SJCRH30 (cell line): ENCODE data around the gene DCUN1D3. TPM values are rescaled to one million over a fixed set of nuclear protein-coding genes. Genes with fewer than 3 reads are reported as not detected.
"Not testable (repeated sequence)": the region's sequence is repeated elsewhere in the genome, so short reads cannot be mapped to it uniquely, and the experiment has no call there.

Experiments
- DNase-seq, 2 experiments: peaks; one replicate each; pipeline ENCODE4 v3.0.0-alpha.2; 2015 to 2020
- H3K27ac ChIP-seq: fragments of 250-450 bp; sonication (Bioruptor Pico); 2 replicates; pipeline ENCODE4 v1.5.1; 2020; ENCODE audit warnings: mild to moderate bottlenecking, moderate library complexity
- H3K27me3 ChIP-seq: fragments of 250-450 bp; sonication (Bioruptor Pico); 2 replicates; pipeline ENCODE4 v1.5.1; 2020; ENCODE audit warnings: mild to moderate bottlenecking, moderate library complexity
- H3K36me3 ChIP-seq: fragments of 250-450 bp; sonication (Bioruptor Pico); 2 replicates; pipeline ENCODE4 v1.5.1; 2020; ENCODE audit warnings: mild to moderate bottlenecking, moderate library complexity
- H3K4me1 ChIP-seq: fragments of 250-450 bp; sonication (Bioruptor Pico); 2 replicates; pipeline ENCODE4 v1.5.1; 2020; ENCODE audit warnings: mild to moderate bottlenecking, moderate library complexity
- H3K4me3 ChIP-seq: fragments of 250-450 bp; sonication (Bioruptor Pico); 2 replicates; pipeline ENCODE4 v1.5.1; 2020; ENCODE audit warnings: mild to moderate bottlenecking, moderate library complexity
- H3K9me3 ChIP-seq: fragments of 250-450 bp; sonication (Bioruptor Pico); replicated peaks from 2 replicates; pipeline ENCODE4 v1.5.1; 2020; ENCODE audit warnings: mild to moderate bottlenecking, moderate library complexity
- total RNA-seq: library from RNA; depleted of rRNA; stranded (reverse); fragments of >200 nt; shearing (Covaris generic); gene quantifications from 2 replicates; pipeline ENCODE4 v1.2.3, GENCODE V29; 2014; rRNA removed

Gene DCUN1D3, protein sequence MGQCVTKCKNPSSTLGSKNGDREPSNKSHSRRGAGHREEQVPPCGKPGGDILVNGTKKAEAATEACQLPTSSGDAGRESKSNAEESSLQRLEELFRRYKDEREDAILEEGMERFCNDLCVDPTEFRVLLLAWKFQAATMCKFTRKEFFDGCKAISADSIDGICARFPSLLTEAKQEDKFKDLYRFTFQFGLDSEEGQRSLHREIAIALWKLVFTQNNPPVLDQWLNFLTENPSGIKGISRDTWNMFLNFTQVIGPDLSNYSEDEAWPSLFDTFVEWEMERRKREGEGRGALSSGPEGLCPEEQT
- 5.6 and 7.8 TPM in 2 replicates for total RNA-seq

DNA sequence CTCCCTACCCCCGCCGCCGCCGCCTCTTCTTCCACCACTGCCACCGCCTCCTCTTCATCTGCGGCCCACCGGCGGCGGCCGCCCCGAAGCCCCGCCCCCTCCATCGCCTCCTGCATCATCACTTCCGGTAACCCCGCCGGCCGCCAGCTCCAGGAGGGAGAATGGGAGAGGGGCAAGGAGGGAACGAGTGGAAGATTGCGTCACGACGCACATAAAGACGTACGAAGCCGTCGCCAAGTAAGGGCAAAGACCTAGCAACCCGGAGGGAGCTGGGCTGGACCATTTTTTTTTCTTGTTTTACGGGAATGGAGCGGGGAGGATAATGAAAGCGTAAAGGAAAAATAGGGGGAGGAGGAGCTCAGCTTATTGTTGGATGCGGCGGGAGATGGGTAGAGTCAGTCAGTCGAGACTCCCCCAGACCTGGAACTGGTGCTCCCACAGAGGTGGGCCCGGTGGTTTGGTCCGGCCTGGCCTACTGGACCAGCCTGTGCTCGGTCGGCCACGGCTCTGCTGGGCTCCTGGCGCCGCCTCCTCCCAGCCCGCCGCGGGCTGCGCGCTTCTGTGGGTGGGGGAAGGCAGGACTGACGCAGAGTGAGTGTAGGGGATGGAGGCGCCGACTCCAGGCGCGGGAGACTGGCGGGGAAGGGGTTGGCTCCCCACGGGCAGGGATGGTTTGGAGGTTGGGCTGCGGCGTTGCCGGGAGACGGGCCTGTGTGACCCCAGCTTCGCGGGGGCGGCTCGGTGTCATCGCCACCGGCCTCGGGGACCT lies at the start of gene DCUN1D3, which contains the start of gene LYRM1:
Gene DCUN1D3, minus strand, starts transcription at position 60 of the 769 bp plus-strand sequence. CDS start 37,820 bp downstream, outside the sequence.
Gene LYRM1, plus strand, starts transcription at position 473 of the 769 bp plus-strand sequence. CDS start 14,785 bp downstream, outside the sequence.
- Histone ChIP-seq H3K9me3 (no peaks in the 10 kb centered on the region), H3K27ac (peak within 1 kb of the TSS; percentile 99), H3K36me3 (peaks cover 9% of the 10 kb centered on the region), H3K4me1 (no peaks in the 10 kb centered on the region; the same call in 1 of the 2 replicates), H3K27me3 (no peaks in the 10 kb centered on the region), H3K4me3 (peak within 1 kb of the TSS; percentile 97)
- peak; percentile 97 to 98 for DNase-seq

DNA sequence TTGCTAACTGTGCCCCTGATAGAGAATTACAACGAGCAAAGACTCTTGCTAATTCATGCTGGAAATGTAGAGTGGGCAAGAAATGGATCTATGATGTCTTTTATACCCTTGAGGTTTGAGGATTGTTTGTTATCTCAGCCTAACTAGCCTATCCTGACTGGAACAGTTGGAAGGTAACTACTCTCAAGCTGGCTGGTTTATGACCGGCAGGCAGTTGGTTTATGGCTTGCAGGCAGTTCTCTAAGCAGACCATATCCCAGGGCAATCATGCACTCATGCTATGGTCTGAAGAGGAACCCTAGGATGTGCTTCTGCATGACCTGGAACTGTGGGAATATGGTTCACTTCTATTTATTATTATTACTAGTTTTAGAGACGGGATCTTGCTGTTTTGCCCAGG lies 49.5 kb upstream of the DCUN1D3 start:
- H3K4me3 ChIP-seq, result no peak overlapping the region
- H3K27me3 ChIP-seq, result no peaks in the 10 kb centered on the region
- no peaks in the 10 kb centered on the region for H3K36me3 ChIP-seq
- no peaks in the 10 kb centered on the region for H3K4me1 ChIP-seq
- no peak overlapping the region for H3K27ac ChIP-seq
- no peaks in the 10 kb centered on the region for H3K9me3 ChIP-seq
- DNase-seq, result no peak

DNA sequence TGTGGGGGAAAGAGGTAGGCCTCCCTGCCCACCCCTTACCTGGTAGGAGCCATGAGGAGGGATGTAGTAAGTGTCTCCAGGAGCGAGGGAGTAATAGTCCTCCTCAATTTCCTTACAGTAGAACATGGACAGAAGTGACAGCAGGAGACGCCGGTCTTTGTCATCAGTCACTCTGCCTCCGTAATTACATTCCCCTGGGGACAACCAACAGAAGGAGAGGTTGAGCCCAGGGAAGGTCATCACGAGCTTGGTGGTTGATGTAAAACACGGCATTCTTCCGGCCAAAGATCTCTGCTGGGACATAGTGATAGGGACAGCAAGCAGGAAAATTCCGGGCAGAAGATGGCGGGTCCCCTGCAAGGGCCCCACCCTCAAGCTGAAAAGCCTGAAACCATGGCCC lies 48.3 kb upstream of the DCUN1D3 start:
- no peaks in the 10 kb centered on the region for H3K27me3 ChIP-seq
- no peaks in the 10 kb centered on the region for H3K36me3 ChIP-seq
- DNase-seq, result no peak
- no peaks in the 10 kb centered on the region for H3K4me1 ChIP-seq
- no peaks in the 10 kb centered on the region for H3K9me3 ChIP-seq
- H3K27ac ChIP-seq, result no peak overlapping the region
- no peak overlapping the region for H3K4me3 ChIP-seq

DNA sequence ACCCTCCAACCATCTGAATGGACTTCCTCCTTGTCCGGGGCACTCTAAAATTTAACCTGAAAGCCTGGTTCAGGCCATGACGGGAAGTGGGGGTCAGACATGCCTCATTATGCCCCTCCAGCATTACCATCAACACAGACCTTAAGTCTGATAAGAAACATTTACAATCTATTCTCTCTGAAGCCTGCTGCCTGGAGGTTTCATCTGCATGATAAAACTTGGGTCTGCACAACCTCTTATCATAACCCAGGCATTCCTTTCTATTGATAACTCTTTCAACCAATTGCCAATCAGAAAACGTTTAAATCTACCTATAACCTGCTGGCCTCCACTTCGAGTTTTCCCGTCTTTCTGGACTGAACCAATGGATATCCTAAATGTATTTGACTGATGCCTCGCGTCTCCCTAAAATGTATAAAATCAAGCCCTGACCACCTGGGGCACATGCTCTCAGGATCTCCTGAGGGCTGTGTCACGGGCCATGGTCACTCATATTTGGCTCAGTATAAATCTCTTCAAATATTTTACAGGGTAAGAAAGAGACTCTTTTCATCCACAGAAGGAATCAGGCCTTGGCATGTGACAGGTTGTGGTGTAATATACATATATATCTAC lies 46.0 kb upstream of the DCUN1D3 start:
- no peaks in the 10 kb centered on the region for H3K9me3 ChIP-seq
- no peaks in the 10 kb centered on the region for H3K4me1 ChIP-seq
- H3K4me3 ChIP-seq, result no peak overlapping the region

DNA sequence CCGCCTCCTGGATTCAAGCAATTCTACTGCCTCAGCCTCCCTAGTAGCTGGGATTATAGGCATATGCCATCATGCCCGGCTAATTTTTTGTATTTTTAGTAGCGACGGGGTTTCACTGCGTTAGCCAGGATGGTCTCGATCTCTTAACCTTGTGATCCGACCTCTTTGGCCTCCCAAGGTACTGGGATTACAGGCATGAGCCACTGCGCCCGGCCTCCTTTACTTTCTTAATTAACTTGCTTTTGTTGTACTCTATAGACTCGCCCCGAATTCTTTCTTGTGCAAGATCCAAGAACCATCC lies 45.4 kb upstream of the DCUN1D3 start:
- not testable (repeated sequence) for H3K36me3 ChIP-seq, H3K9me3 ChIP-seq, DNase-seq, H3K27ac ChIP-seq, H3K4me3 ChIP-seq, H3K27me3 ChIP-seq, H3K4me1 ChIP-seq

More for the DNA sequence above, 46.0 kb upstream of the DCUN1D3 start:
- Histone ChIP-seq H3K36me3 (no peaks in the 10 kb centered on the region), H3K27ac (no peak overlapping the region), H3K27me3 (no peaks in the 10 kb centered on the region)
- DNase-seq, result no peak

DNA sequence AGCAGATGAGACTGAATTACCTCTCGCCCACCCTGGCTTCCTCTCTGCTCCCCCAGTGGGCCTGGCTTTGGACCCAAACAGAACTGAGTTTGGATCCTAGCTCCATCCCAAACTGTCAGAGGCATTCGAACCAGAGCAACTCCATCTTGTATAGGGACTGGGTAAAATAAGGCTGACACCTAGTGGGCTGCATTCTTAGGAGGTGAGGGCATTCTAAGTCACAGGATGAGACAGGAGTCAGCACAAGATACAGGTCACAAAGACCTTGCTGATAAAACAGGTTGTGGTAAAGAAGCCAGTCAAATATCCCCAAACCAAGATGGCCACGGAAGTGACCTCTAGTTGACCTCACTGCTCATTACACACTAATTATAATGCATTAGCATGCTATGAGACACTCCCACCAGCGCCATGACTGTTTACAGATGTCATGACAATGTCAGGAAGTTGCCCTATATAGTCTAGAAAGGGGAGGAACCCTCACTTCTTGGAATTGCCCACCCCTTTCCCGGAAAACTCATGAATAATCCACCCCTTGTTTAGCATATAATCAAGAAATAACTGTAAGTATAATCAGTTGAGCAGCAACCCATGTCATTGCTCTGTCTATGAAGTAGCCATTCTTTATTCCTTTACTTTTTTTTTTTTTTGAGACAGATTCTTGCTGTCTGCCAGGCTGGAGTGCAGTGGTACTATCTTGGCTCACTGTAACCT lies 44.9 kb upstream of the DCUN1D3 start:
- Histone ChIP-seq H3K27ac (no peak overlapping the region), H3K36me3 (no peaks in the 10 kb centered on the region), H3K27me3 (no peaks in the 10 kb centered on the region), H3K4me3 (no peak overlapping the region), H3K4me1 (no peaks in the 10 kb centered on the region), H3K9me3 (no peaks in the 10 kb centered on the region)
- DNase-seq, result peak in 1 of 2 experiments; percentile 4

DNA sequence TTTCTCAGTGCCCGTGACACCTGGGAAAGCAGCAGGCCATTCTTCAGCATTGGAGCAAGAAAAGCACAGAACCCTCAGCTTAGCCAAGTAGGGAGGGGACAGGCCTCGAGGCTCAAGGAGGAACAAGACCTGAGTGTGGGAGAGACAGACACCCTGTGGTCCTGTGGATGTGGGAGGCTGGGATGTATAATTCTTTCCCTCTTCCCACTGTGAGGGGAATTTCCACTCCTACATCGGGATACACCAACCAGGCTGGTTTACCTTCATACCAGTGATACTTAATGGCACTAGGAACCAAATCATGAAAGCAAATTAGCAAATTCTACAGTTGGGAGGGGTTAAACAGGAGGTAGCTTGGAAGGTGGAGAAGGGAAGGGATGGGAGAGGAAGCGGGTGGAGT lies 42.1 kb upstream of the DCUN1D3 start:
- no peaks in the 10 kb centered on the region for H3K9me3 ChIP-seq
- H3K27ac ChIP-seq, result no peak overlapping the region
- H3K4me3 ChIP-seq, result no peak overlapping the region
- no peaks in the 10 kb centered on the region for H3K27me3 ChIP-seq
- no peaks in the 10 kb centered on the region for H3K36me3 ChIP-seq
- no peaks in the 10 kb centered on the region for H3K4me1 ChIP-seq
- no peak for DNase-seq

DNA sequence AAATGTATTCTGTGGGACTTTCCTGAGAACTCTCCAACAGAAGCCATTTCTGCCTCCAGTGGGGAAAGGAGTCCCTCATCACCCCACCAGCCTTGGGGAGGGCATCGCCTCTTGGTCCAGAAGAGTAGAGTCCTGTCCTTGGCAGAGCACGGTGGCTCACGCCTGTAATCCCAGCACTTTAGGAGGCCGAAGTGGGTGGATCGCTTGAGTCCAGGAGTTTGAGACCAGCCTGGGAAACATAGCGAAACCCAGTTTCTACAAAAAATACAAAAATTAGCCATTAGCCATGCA lies 41.4 kb upstream of the DCUN1D3 start:
- Histone ChIP-seq H3K4me1 (no peaks in the 10 kb centered on the region), H3K36me3 (no peaks in the 10 kb centered on the region), H3K27me3 (no peaks in the 10 kb centered on the region), H3K4me3 (no peak overlapping the region), H3K27ac (no peak overlapping the region), H3K9me3 (no peaks in the 10 kb centered on the region)
- DNase-seq, result no peak

DNA sequence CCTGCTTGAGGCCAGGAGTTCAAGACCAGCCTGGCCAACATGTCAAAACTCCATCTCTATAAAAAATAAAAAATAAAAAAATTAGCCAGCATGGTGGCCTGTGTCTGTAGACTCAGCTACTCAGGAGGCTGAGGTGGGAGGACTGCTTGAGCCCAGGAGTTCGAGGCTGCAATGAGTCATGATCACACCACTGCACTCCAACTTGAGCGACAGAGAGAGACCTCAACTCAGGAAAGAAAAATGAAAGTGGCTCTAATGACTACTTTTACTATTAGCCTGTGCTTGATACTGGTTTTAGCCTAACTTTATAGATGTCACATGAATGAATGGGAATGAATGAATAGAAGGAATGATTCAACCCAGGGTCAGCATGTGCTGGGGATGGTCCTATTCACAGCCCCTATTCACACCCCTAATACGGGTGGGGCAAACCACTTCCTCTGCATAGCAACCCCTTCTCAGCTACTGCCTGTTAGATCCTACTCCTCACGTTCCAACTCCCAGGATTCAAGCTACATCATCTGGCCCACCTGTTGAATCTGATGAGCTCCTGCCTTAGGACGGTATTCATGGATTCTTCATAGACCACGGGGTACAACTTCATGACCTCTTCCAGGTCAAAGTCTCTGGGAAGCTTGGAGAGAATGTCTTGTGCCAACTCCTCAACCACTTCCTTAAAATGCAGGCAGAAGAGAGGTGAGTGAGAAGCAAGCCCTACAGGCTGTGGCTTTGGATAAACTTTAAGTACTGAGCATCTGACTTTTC lies 40.9 kb upstream of the DCUN1D3 start:
- Histone ChIP-seq H3K4me1 (no peaks in the 10 kb centered on the region), H3K36me3 (no peaks in the 10 kb centered on the region), H3K4me3 (no peak overlapping the region), H3K27ac (no peak overlapping the region), H3K27me3 (no peaks in the 10 kb centered on the region), H3K9me3 (no peaks in the 10 kb centered on the region)
- DNase-seq, result no peak

DNA sequence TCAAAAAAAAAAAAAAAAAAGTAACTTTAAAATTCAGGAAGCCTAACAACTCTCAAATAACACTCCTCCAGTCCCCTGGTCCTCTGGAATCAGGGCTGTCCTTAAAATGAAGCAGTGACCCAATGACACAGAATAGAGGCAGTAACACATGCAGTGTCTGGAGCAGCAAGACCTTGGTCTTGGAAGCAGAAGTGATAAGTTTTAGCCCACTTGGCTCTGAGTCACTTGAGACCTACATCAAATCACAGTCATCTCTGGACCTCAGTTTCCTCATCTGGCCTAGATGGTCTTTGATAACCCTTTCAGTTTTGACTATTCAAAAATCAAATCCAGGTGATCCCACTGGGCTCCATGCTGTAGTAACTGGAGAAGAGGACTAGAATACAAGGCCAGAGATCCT lies 39.5 kb upstream of the DCUN1D3 start:
- no peaks in the 10 kb centered on the region for H3K9me3 ChIP-seq
- H3K36me3 ChIP-seq, result no peaks in the 10 kb centered on the region
- no peak overlapping the region for H3K27ac ChIP-seq
- H3K4me1 ChIP-seq, result no peaks in the 10 kb centered on the region
- H3K4me3 ChIP-seq, result no peak overlapping the region
- no peak for DNase-seq
- H3K27me3 ChIP-seq, result no peaks in the 10 kb centered on the region

DNA sequence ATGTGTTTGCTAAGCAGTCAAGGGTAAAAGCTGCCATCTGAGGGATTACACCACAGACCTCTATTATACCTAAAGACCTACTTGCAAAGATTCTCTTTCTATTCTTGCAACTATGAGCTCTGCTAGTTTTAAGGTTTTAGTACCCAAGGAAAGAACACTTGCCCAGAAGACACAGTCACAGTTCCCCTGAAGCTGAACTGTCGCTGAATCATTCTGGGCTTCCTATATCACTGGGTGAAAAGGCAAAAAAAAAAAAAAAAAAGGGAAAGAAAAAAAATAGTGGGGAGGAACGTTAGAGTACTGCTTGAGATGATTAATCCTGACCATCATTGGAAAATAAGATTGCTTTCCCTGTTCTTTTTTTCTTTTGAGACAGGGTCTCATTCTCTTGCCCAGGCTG lies 38.3 kb upstream of the DCUN1D3 start:
- Histone ChIP-seq H3K9me3 (no peaks in the 10 kb centered on the region), H3K4me3 (no peak overlapping the region), H3K4me1 (no peaks in the 10 kb centered on the region), H3K27me3 (no peaks in the 10 kb centered on the region), H3K27ac (no peak overlapping the region), H3K36me3 (no peaks in the 10 kb centered on the region)
- DNase-seq, result no peak

DNA sequence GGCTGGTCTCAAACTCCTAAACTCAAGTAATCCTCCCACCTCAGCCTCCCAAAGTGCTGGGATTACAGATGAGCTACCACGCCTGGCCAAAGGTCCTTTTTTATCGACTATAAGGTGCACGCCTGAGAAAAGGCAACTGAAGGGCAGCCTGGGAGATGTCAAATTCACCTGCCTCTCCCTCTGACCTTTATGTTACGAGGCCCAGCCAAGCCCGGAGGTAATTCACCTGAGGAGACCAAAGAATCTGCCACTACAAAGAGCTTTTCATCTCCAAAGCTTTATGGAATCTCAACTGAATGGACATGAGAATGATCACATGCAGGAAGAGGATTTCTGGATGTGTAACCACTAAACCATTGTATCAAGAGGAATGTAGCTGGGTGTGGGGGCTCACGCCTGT lies 37.6 kb upstream of the DCUN1D3 start:
- Histone ChIP-seq H3K4me1 (no peaks in the 10 kb centered on the region), H3K27ac (no peak overlapping the region), H3K36me3 (no peaks in the 10 kb centered on the region), H3K9me3 (no peaks in the 10 kb centered on the region), H3K4me3 (no peak overlapping the region), H3K27me3 (no peaks in the 10 kb centered on the region)
- DNase-seq, result no peak

DNA sequence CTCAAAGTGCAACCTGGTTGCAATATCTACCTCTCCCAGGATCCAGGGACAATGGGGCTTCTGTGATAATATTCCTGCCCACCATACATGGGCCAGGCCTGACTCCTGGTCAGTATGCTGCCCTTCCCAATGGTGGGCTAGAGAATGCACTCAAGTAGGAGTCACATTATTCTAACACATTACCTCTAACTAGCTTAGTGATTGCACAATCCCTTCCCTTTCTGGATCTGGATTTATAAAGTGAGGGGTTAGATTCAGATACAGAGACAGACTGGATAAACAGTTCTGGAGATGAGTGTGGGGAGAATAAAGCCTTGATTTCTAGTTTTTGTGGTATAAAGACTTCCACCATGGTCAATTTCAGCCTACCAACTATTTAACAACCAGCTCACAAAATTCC lies 33.4 kb upstream of the DCUN1D3 start:
- no peaks in the 10 kb centered on the region for H3K27me3 ChIP-seq
- H3K36me3 ChIP-seq, result no peaks in the 10 kb centered on the region
- no peaks in the 10 kb centered on the region for H3K9me3 ChIP-seq
- no peak for DNase-seq
- H3K4me1 ChIP-seq, result no peaks in the 10 kb centered on the region
- no peak overlapping the region for H3K4me3 ChIP-seq
- no peak overlapping the region for H3K27ac ChIP-seq

DNA sequence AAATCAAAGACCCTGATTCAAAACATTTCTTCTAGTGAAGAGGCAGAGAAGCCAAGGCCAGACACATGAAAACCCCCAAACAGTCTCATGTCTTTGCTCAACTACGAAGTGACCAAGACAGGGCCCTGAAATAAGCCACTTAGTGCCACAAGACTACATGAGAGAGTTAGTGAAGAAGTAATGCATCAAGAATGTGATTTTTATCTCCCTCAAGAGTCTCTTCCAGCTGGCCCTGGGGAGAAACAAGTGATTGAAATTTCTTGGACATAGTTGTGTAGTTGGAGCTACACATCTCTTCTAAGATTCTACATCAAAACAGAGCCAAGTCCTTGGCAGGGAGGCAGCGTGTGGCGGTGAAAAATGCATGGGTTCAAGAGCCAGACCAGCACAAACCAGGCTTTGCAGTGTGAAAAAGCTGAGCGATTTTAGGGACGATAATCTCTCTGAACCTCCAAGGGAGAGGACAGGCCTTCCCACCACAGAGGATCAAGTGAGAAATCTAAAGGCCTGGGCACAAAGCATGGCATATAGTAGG lies 31.0 kb upstream of the DCUN1D3 start:
- Histone ChIP-seq H3K9me3 (no peaks in the 10 kb centered on the region), H3K27me3 (no peaks in the 10 kb centered on the region), H3K4me3 (no peak overlapping the region), H3K27ac (no peak overlapping the region), H3K4me1 (no peaks in the 10 kb centered on the region), H3K36me3 (no peaks in the 10 kb centered on the region)
- no peak for DNase-seq
